Measurements from ENCODE around the gene TXNDC17. TPM values are rescaled to one million over a fixed set of nuclear protein-coding genes. Genes with fewer than 3 reads are reported as not detected.

The TXNDC17 gene
- polyA plus RNA-seq, 1 experiment: 213 TPM

DNA sequence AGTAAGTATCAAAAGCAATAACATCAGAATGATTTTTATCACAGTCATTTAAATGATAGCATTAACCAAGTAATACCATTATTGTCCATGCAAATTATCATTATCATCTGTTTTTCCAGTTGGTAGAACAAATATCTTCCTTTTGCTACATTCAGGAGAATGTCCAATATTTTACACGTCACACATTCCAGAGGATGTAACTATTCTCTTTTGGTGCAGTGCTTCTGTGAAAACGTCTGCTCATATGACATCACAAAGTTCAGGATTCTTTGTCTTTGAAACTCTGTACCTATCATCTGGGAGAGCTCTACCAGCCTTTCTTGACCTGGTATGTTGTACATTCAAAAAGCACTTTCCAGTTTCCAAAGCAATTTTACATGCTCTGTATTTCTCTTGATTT, 44.3 kb upstream of the TXNDC17 start:
- Histone ChIP-seq H3K36me3 (ENCODE audit: control insufficient read depth, insufficient read depth, low read length) (peaks cover 6% of the 10 kb centered on the region), H3K27me3 (ENCODE audit: control insufficient read depth, insufficient read depth, low read length) (no peaks in the 10 kb centered on the region), H3K4me3 (ENCODE audit: low read depth, low read length) (no peak overlapping the region)
- TF ChIP-seq, protein P1, sequence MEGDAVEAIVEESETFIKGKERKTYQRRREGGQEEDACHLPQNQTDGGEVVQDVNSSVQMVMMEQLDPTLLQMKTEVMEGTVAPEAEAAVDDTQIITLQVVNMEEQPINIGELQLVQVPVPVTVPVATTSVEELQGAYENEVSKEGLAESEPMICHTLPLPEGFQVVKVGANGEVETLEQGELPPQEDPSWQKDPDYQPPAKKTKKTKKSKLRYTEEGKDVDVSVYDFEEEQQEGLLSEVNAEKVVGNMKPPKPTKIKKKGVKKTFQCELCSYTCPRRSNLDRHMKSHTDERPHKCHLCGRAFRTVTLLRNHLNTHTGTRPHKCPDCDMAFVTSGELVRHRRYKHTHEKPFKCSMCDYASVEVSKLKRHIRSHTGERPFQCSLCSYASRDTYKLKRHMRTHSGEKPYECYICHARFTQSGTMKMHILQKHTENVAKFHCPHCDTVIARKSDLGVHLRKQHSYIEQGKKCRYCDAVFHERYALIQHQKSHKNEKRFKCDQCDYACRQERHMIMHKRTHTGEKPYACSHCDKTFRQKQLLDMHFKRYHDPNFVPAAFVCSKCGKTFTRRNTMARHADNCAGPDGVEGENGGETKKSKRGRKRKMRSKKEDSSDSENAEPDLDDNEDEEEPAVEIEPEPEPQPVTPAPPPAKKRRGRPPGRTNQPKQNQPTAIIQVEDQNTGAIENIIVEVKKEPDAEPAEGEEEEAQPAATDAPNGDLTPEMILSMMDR (IDR thresholded peaks at IDR 0.05; ENCODE audit: insufficient read depth, low read depth, low read length): no peak
- CTCF ChIA-PET: interaction anchor here (1.0 to 1.8 kb wide), 2 partner anchors 12 to 123 kb away, joined by 3 to 4 read pairs; no protein-coding TSS in a partner anchor
- POLR2A ChIA-PET: no interaction called here
- DNase-seq (ENCODE audit: low read depth): no peak

DNA sequence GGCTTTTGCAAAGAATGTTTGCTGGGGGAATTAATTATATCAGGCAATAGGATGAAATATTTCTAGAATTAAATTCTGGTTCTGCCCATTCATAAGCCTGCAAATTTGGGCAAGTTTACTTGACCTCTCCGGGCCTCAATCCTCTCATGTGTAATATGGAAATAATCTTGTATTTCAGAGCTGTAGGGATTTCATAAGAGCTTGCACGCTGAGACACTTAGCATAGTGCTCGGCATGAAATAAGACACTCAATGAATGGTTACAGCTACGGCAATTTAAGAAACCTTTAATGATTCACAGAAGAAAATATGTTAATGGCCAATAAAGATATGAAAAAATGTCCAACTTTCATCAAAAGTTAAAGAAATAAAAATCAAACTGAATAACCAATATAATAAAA, 43.9 kb upstream of the TXNDC17 start:
- Histone ChIP-seq H3K4me3 (ENCODE audit: low read depth, low read length) (no peak overlapping the region), H3K36me3 (ENCODE audit: control insufficient read depth, insufficient read depth, low read length) (peaks cover 6% of the 10 kb centered on the region), H3K27me3 (ENCODE audit: control insufficient read depth, insufficient read depth, low read length) (no peaks in the 10 kb centered on the region)
- TF ChIP-seq, protein P1 (IDR thresholded peaks at IDR 0.05; ENCODE audit: insufficient read depth, low read depth, low read length): no peak
- ChIA-PET POLR2A (interaction anchor here (0.5 kb wide), 1 partner anchor 8 kb away, joined by 11 read pairs; no protein-coding TSS in a partner anchor), CTCF (interaction anchor here (1.0 to 1.8 kb wide), 3 partner anchors 11 to 125 kb away, joined by 3 to 8 read pairs (median 4); no protein-coding TSS in a partner anchor)
- no peak for DNase-seq (ENCODE audit: low read depth)

DNA sequence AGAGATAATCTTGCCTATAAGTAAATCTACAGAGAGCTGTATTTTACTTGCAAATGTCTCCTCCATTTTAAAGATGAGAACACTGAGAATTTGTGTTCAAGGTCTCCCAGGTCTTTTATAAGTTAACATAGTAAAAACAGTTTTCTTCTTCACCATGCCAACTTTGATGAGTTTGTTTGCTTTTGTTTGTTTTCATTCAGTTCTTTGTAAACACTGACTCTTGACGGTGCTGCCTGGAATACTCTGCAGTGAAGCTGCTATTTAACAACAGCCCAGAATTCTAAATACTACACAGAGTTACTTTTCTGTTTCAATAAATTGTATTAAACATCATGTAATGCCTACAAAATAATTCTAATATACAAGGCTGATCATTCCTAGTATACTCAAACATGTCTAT, 43.1 kb upstream of the TXNDC17 start:
- ChIA-PET POLR2A (no interaction called here), CTCF (interaction anchor here (1.4 kb wide), 1 partner anchor 126 kb away, joined by 8 read pairs; no protein-coding TSS in a partner anchor)
- peaks cover 6% of the 10 kb centered on the region for H3K36me3 ChIP-seq (ENCODE audit: control insufficient read depth, insufficient read depth, low read length)
- no peak overlapping the region for H3K4me3 ChIP-seq (ENCODE audit: low read depth, low read length)
- H3K27me3 ChIP-seq (ENCODE audit: control insufficient read depth, insufficient read depth, low read length): no peaks in the 10 kb centered on the region
- TF ChIP-seq, protein P1 (IDR thresholded peaks at IDR 0.05; ENCODE audit: insufficient read depth, low read depth, low read length): no peak
- DNase-seq (ENCODE audit: low read depth): no peak

DNA sequence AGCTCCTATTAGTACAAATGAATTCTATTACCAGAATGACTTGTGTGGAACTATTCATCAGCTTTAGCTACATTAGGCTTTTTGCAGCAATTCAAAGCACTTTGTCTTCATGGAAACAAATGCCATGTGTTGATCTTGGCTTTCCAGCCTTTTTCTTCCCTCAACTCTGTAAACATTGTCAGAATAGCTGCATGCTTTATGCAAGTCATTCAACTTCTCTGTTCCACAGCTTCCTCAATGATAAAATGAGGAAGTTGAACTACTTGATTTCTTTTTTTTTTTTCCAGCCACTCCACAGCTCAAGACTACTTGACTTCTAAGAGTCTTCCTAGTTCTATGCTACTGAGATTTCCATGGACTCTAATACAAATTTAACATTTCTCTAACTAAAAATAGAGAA, 41.5 kb upstream of the TXNDC17 start:
- CTCF ChIA-PET: interaction anchor here (0.6 to 1.3 kb wide), 4 partner anchors 9 to 222 kb away, joined by 3 to 4 read pairs (median 4); no protein-coding TSS in a partner anchor
- Histone ChIP-seq H3K4me3 (ENCODE audit: low read depth, low read length) (no peak overlapping the region), H3K36me3 (ENCODE audit: control insufficient read depth, insufficient read depth, low read length) (peaks cover 6% of the 10 kb centered on the region)

DNA sequence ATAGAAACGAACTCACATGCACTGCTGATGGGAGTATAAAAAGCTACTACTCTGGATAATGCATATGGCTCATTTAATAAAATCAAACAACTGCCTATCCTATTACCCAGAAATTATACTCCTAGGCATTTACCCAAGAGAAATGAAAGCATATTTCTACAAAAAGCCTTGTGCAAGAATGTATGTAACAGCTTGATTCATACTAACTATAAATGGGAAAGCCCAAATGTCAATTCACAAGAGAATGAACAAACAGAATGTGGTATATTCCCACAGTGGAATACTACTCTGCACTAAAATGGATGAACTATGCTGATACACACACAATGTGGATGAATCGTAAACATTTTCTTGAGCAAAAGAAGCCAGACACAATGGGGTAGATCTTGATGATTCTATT, 38.7 kb upstream of the TXNDC17 start:
- no peak for DNase-seq (ENCODE audit: low read depth)
- Histone ChIP-seq H3K27me3 (ENCODE audit: control insufficient read depth, insufficient read depth, low read length) (no peaks in the 10 kb centered on the region), H3K36me3 (ENCODE audit: control insufficient read depth, insufficient read depth, low read length) (peaks cover 11% of the 10 kb centered on the region), H3K4me3 (ENCODE audit: low read depth, low read length) (no peak overlapping the region)
- CTCF ChIA-PET: interaction anchor here (1.1 to 1.9 kb wide), 2 partner anchors 11 to 129 kb away, joined by 3 to 7 read pairs; no protein-coding TSS in a partner anchor
- POLR2A ChIA-PET: no interaction called here
- TF ChIP-seq, protein P1 (IDR thresholded peaks at IDR 0.05; ENCODE audit: insufficient read depth, low read depth, low read length): no peak

More for the DNA sequence above, 41.5 kb upstream of the TXNDC17 start:
- no peaks in the 10 kb centered on the region for H3K27me3 ChIP-seq (ENCODE audit: control insufficient read depth, insufficient read depth, low read length)
- POLR2A ChIA-PET: no interaction called here
- TF ChIP-seq, protein P1 (IDR thresholded peaks at IDR 0.05; ENCODE audit: insufficient read depth, low read depth, low read length): no peak
- no peak for DNase-seq (ENCODE audit: low read depth)
